Endodermal cell (in vitro differentiated cells): ENCODE data around the gene SFTPA1. TPM values are rescaled to one million over a fixed set of nuclear protein-coding genes. Genes with fewer than 3 reads are reported as not detected.
"Not testable (repeated sequence)": the region's sequence is repeated elsewhere in the genome, so short reads cannot be mapped to it uniquely, and the experiment has no call there.

Source experiments
- DNase-seq: peaks from one replicate; pipeline ENCODE4 v3.0.0-alpha.2; 2017
- H3K27ac ChIP-seq: 2 replicates; pipeline ENCODE4 v1.5.1; 2013; ENCODE audit warnings: mild to moderate bottlenecking, low read depth, low read length, moderate library complexity
- H3K27me3 ChIP-seq: 2 replicates; pipeline ENCODE4 v1.6.1; 2013; ENCODE audit warnings: mild to moderate bottlenecking, low read length, moderate library complexity; ENCODE audit not compliant: insufficient read depth, control insufficient read depth, poor library complexity, severe bottlenecking
- H3K36me3 ChIP-seq: 2 replicates; pipeline ENCODE4 v1.7.0; 2013; ENCODE audit warnings: mild to moderate bottlenecking, low read length, moderate library complexity; ENCODE audit not compliant: control insufficient read depth, insufficient read depth
- H3K4me1 ChIP-seq: one replicate; pipeline ENCODE4 v1.7.0; 2013; ENCODE audit warnings: low read length; ENCODE audit not compliant: control insufficient read depth, insufficient read depth
- H3K4me3 ChIP-seq: 2 replicates; pipeline ENCODE4 v1.5.1; 2013; ENCODE audit warnings: mild to moderate bottlenecking, low read length, moderate library complexity
- H3K9ac ChIP-seq: 2 replicates; pipeline ENCODE4 v1.6.1; 2013; ENCODE audit warnings: mild to moderate bottlenecking, low read length, moderate library complexity; ENCODE audit not compliant: poor library complexity, severe bottlenecking; ENCODE audit errors: extremely low read depth
- H3K9me3 ChIP-seq: 2 replicates; pipeline ENCODE4 v1.6.1; 2013; ENCODE audit warnings: mild to moderate bottlenecking, low read length, moderate library complexity; ENCODE audit not compliant: control insufficient read depth
- H3K27ac Mint-ChIP-seq: 2 replicates; pipeline ENCODE4 v1.8.0; 2020; ENCODE audit warnings: mixed read lengths
- H3K27me3 Mint-ChIP-seq: 2 replicates; pipeline ENCODE4 v1.8.0; 2021; ENCODE audit warnings: mild to moderate bottlenecking, mixed read lengths; ENCODE audit not compliant: insufficient read depth
- H3K36me3 Mint-ChIP-seq: 2 replicates; pipeline ENCODE4 v1.8.0; 2020; ENCODE audit warnings: low read depth, mixed read lengths
- H3K4me1 Mint-ChIP-seq: 2 replicates; pipeline ENCODE4 v1.8.0; 2020; ENCODE audit warnings: mixed read lengths
- H3K4me3 Mint-ChIP-seq: 2 replicates; pipeline ENCODE4 v1.8.0; 2020; ENCODE audit warnings: mild to moderate bottlenecking, moderate library complexity, mixed read lengths
- H3K9me3 Mint-ChIP-seq: 2 replicates; pipeline ENCODE4 v1.8.0; 2020; ENCODE audit warnings: mild to moderate bottlenecking, mixed read lengths
- WGBS, 2 experiments: methylation state at CpG; one replicate each; pipeline versions ENCODE4 v1.1.5 to v1.1.7; 2013; ENCODE audit warnings: missing lambda C conversion rate in 2 of 2, mixed read lengths in 1 of 2; ENCODE audit not compliant: insufficient coverage in 1 of 2, insufficient read length in 1 of 2; 5-methylcytosine and 5-hydroxymethylcytosine counted together
- total RNA-seq, 2 donors: library from RNA; stranded (reverse); fragmentation: NEBNext Ultra II Directional in 1 of 2; extraction: Animal tissue kit (Norgen Biotek cat#: 25700) in 1 of 2; gene quantifications; 2 replicates in 1 of 2; 3 replicates in 1 of 2; pipeline ENCODE4 v1.2.1, GENCODE V29; 2021
- TF ChIP-seq, protein P1 (sequence below): fragments of 200-600 bp; sonication (generic); conservative IDR thresholded peaks from 2 replicates; pipeline ENCODE4 v1.5.0; 2021; ENCODE audit warnings: antibody characterized with exemption, mild to moderate bottlenecking

SFTPA1 gene
- total RNA-seq, 2 donors from 2014 or later = not detected

DNA sequence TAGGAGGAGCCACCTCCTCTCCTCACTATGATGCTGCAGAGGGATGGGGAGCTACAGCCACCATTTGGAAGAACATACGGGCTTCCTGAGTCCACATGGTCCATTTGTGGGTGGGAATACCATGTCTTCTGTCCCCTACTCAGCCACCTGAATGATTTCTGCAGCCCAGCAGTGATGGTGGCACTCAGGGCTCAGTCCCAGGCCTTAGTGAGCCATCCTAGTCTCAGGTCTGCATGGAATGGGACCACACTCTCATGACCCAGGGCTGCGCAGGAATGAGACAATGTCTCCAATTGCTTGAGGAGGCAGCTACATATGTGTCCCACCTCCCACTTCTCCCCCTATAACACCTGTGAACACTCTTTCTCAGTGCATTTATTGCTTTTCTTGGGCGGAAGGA, 4.8 kb downstream of the SFTPA1 start:
- 95 to 100% methylated on average over 1 to 2 of the region's 3 CpGs for WGBS, 2 experiments
- Histone ChIP-seq H3K27me3 (no peaks in the 10 kb centered on the region), H3K9me3 (no peaks in the 10 kb centered on the region), H3K36me3 (no peaks in the 10 kb centered on the region), H3K4me3 (no peak overlapping the region), H3K9ac (no peak overlapping the region), H3K4me1 (no peaks in the 10 kb centered on the region), H3K27ac (no peak overlapping the region)
- Mint-ChIP-seq H3K4me3 (no peak overlapping the region), H3K27me3 (peaks cover 14% of the 10 kb centered on the region), H3K4me1 (no peaks in the 10 kb centered on the region), H3K9me3 (no peaks in the 10 kb centered on the region), H3K27ac (no peak overlapping the region), H3K36me3 (no peaks in the 10 kb centered on the region)
- no peak for DNase-seq
- TF ChIP-seq, protein P1, sequence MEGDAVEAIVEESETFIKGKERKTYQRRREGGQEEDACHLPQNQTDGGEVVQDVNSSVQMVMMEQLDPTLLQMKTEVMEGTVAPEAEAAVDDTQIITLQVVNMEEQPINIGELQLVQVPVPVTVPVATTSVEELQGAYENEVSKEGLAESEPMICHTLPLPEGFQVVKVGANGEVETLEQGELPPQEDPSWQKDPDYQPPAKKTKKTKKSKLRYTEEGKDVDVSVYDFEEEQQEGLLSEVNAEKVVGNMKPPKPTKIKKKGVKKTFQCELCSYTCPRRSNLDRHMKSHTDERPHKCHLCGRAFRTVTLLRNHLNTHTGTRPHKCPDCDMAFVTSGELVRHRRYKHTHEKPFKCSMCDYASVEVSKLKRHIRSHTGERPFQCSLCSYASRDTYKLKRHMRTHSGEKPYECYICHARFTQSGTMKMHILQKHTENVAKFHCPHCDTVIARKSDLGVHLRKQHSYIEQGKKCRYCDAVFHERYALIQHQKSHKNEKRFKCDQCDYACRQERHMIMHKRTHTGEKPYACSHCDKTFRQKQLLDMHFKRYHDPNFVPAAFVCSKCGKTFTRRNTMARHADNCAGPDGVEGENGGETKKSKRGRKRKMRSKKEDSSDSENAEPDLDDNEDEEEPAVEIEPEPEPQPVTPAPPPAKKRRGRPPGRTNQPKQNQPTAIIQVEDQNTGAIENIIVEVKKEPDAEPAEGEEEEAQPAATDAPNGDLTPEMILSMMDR = no peak

DNA sequence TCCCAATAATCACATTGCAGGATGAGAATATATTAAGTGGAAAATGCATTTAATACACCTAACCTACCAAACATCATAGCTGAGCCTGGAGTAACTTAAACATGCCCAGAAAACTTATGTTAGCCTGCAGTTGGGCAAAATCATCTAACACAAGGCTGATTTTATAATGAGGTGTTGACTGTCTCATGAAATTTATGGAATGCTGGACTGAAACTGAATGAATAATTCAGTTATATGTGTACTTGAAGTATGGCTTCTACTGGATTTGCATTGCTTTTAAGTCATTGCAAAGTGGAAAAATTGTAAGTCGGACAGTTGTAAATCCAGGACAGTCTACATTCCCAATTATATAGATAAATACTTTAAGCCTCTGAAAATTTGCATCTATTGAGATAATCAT, 5.4 kb downstream of the SFTPA1 start:
- WGBS, 2 experiments = no CpG with 5 or more reads among the region's 1 CpG
- Histone ChIP-seq H3K27me3 (no peaks in the 10 kb centered on the region), H3K9me3 (no peaks in the 10 kb centered on the region), H3K36me3 (no peaks in the 10 kb centered on the region), H3K9ac (no peak overlapping the region), H3K27ac (no peak overlapping the region), H3K4me1 (no peaks in the 10 kb centered on the region), H3K4me3 (no peak overlapping the region)
- Mint-ChIP-seq H3K4me1 (no peaks in the 10 kb centered on the region), H3K9me3 (no peaks in the 10 kb centered on the region), H3K27me3 (peaks cover 14% of the 10 kb centered on the region), H3K27ac (no peak overlapping the region), H3K4me3 (no peak overlapping the region), H3K36me3 (no peaks in the 10 kb centered on the region)
- TF ChIP-seq, protein P1 = no peak
- no peak for DNase-seq

DNA sequence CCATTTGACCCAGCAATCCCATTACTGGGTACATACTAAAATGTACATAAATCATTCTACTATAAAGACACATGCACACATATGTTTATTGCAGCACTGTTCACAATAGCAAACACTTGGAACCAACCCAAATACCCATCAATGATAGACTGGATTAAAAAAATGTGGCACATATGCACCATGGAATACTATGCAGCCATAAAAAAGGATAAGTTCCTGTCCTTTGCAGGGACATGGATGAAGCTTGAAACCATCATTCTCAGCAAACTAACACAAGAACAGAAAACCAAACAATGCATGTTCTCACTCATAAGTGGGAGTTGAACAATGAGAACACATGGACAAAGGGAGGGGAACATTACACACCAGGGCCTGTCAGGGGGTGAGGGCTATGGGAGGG, 12.9 kb downstream of the SFTPA1 start:
- H3K9ac ChIP-seq, H3K27me3 Mint-ChIP-seq: not testable (repeated sequence)

DNA sequence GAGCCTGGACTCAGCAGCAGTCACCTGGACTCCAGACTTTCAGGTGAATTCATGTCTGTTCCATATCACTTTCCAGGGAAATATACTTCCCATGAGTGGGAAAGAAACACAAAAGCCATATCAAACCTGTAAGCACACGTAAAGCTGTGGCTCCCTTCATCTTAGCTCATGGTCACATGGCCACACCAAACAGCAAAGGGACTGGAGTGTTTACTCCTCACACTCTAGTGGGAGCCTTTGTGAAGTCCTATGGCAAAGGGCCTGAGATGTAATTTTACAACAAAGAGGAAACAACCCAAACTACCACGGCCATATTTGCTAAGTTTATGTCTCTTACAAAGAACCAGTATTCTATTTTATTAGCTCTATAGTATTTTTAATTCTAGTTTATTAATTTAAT, 16.3 kb downstream of the SFTPA1 start:
- Mint-ChIP-seq H3K27ac (no peak overlapping the region), H3K4me1 (no peaks in the 10 kb centered on the region), H3K36me3 (no peaks in the 10 kb centered on the region), H3K9me3 (peaks cover 4% of the 10 kb centered on the region), H3K4me3 (no peak overlapping the region), H3K27me3 (peaks cover 9% of the 10 kb centered on the region)
- WGBS, 2 experiments = 100% methylated on average over 1 of the region's 2 CpGs; no CpG with 5 or more reads in 1 of the 2 experiments
- Histone ChIP-seq H3K4me1 (no peaks in the 10 kb centered on the region), H3K36me3 (no peaks in the 10 kb centered on the region), H3K27me3 (no peaks in the 10 kb centered on the region), H3K9ac (no peak overlapping the region), H3K27ac (no peak overlapping the region), H3K4me3 (no peak overlapping the region), H3K9me3 (no peaks in the 10 kb centered on the region)
- no peak for DNase-seq
- TF ChIP-seq, protein P1 = no peak

More for the DNA sequence above, 12.9 kb downstream of the SFTPA1 start:
- not testable (repeated sequence) for H3K27ac Mint-ChIP-seq, H3K4me3 Mint-ChIP-seq, H3K27me3 ChIP-seq, H3K9me3 ChIP-seq, H3K27ac ChIP-seq, H3K4me1 Mint-ChIP-seq, DNase-seq, H3K36me3 Mint-ChIP-seq, H3K4me1 ChIP-seq, H3K36me3 ChIP-seq, H3K9me3 Mint-ChIP-seq, H3K4me3 ChIP-seq
